ENCODE measurements around the gene MEI1. TPM values are rescaled to one million over a fixed set of nuclear protein-coding genes. Genes with fewer than 3 reads are reported as not detected.

Gene MEI1
- total RNA-seq, 1 donor from 2014 or later = 28.9 TPM

GRCh38 chr22:41752011-41752970 lies 53.0 kb downstream of the MEI1 start:
- peak overlapping the region; percentile 41 for H3K27ac Mint-ChIP-seq
- POLR2A ChIA-PET = interaction anchor here (1.0 to 1.2 kb wide), 2 partner anchors 29 to 48 kb away, joined by 3 to 5 read pairs; no protein-coding TSS in a partner anchor

GRCh38 chr22:41753984-41754383 lies 54.7 kb downstream of the MEI1 start:
- no peak for DNase-seq
- intact Hi-C loops (cut with micrococcal nuclease) = no loop called here
- no peak overlapping the region for H3K27ac Mint-ChIP-seq
- ChIA-PET CTCF (no interaction called here), POLR2A (no interaction called here)
- no peak for ATAC-seq (ENCODE audit: low read depth)
- peaks cover 4% of the 10 kb centered on the region for H3K4me1 Mint-ChIP-seq
- H3K27me3 Mint-ChIP-seq = no peaks in the 10 kb centered on the region
- H3K9me3 Mint-ChIP-seq = no peaks in the 10 kb centered on the region
- TF ChIP-seq CTCF (IDR thresholded peaks at IDR 0.05) = no peak
- H3K36me3 Mint-ChIP-seq (ENCODE audit: low read depth) = no peaks in the 10 kb centered on the region
- no peak overlapping the region for H3K4me3 Mint-ChIP-seq

More at GRCh38 chr22:41752011-41752970, 53.0 kb downstream of the MEI1 start:
- CTCF ChIA-PET = no interaction called here
- H3K4me3 Mint-ChIP-seq = no peak overlapping the region
- no peaks in the 10 kb centered on the region for H3K36me3 Mint-ChIP-seq (ENCODE audit: low read depth)
- ATAC-seq (ENCODE audit: low read depth) = no peak
- no peaks in the 10 kb centered on the region for H3K9me3 Mint-ChIP-seq
- peaks cover 13% of the 10 kb centered on the region for H3K4me1 Mint-ChIP-seq
- no peak for DNase-seq
- TF ChIP-seq CTCF (IDR thresholded peaks at IDR 0.05) = no peak
- H3K27me3 Mint-ChIP-seq = no peaks in the 10 kb centered on the region
- intact Hi-C loops (cut with micrococcal nuclease) = no loop called here

GRCh38 chr22:41757502-41757901 lies 58.2 kb downstream of the MEI1 start:
- no peaks in the 10 kb centered on the region for H3K27me3 Mint-ChIP-seq
- no peak for ATAC-seq (ENCODE audit: low read depth)
- intact Hi-C loops (cut with micrococcal nuclease) = no loop called here

GRCh38 chr22:41758231-41758630 lies 58.9 kb downstream of the MEI1 start:
- H3K27ac Mint-ChIP-seq = no peak overlapping the region
- peaks cover 5% of the 10 kb centered on the region for H3K4me1 Mint-ChIP-seq
- H3K4me3 Mint-ChIP-seq = no peak overlapping the region
- H3K9me3 Mint-ChIP-seq = no peaks in the 10 kb centered on the region
- ATAC-seq (ENCODE audit: low read depth) (no peak), DNase-seq (no peak)
- TF ChIP-seq CTCF (IDR thresholded peaks at IDR 0.05) = no peak
- H3K27me3 Mint-ChIP-seq = no peaks in the 10 kb centered on the region
- intact Hi-C loops (cut with micrococcal nuclease) = no loop called here
- POLR2A ChIA-PET = no interaction called here
- H3K36me3 Mint-ChIP-seq (ENCODE audit: low read depth) = no peaks in the 10 kb centered on the region
- CTCF ChIA-PET = no interaction called here

More at GRCh38 chr22:41757502-41757901, 58.2 kb downstream of the MEI1 start:
- ChIA-PET POLR2A (no interaction called here), CTCF (no interaction called here)
- Mint-ChIP-seq H3K36me3 (ENCODE audit: low read depth) (no peaks in the 10 kb centered on the region), H3K4me1 (peaks cover 3% of the 10 kb centered on the region), H3K9me3 (no peaks in the 10 kb centered on the region), H3K27ac (no peak overlapping the region), H3K4me3 (no peak overlapping the region)
- TF ChIP-seq CTCF (IDR thresholded peaks at IDR 0.05) = no peak
- DNase-seq = no peak

- ATAC-seq (ENCODE audit: low read depth) = peak; percentile 42
- Mint-ChIP-seq H3K27me3 (no peaks in the 10 kb centered on the region), H3K27ac (no peak overlapping the region), H3K4me1 (peaks cover 6% of the 10 kb centered on the region), H3K36me3 (ENCODE audit: low read depth) (no peaks in the 10 kb centered on the region), H3K4me3 (no peak overlapping the region), H3K9me3 (no peaks in the 10 kb centered on the region)
- no peak for TF ChIP-seq CTCF (IDR thresholded peaks at IDR 0.05)
- ChIA-PET POLR2A (no interaction called here), CTCF (interaction anchor here (1.1 to 1.3 kb wide), 2 partner anchors 64 to 66 kb away, joined by 4 to 5 read pairs; no protein-coding TSS in a partner anchor)
- intact Hi-C loops (cut with micrococcal nuclease) = loop anchor here (1.0 kb wide), 1 partner anchor 66 kb away; no protein-coding TSS in a partner anchor
- no peak for DNase-seq
These were observed 63.9 kb downstream of the MEI1 start for GRCh38 chr22:41762980-41763779.

Data from activated B cell treated with CpG ODN at 0.5 μM for 24 hours (primary cell).